Neural cell (in vitro differentiated cells): ENCODE measurements around the gene ANKZF1. TPM values are rescaled to one million over a fixed set of nuclear protein-coding genes. Genes with fewer than 3 reads are reported as not detected.

ENCODE experiments used
- H2AFZ ChIP-seq: fragments of 200-600, 300-800 bp; sonication (generic), shearing (Covaris generic); 2 replicates; pipeline ENCODE4 v1.6.0; 2014; ENCODE audit warnings: low read depth, mild to moderate bottlenecking, antibody characterized with exemption, low read length, moderate library complexity
- H3F3A ChIP-seq: fragments of 200-600 bp; shearing (Covaris generic); 2 replicates; pipeline ENCODE4 v1.6.1; 2016; ENCODE audit warnings: mild to moderate bottlenecking, moderate library complexity, mixed read lengths, antibody characterized with exemption, low read length; ENCODE audit not compliant: insufficient read depth, poor library complexity, severe bottlenecking
- H3K27ac ChIP-seq: fragments of 200-600, 300-800 bp; sonication (generic), shearing (Covaris generic); 2 replicates; pipeline ENCODE4 v1.5.1; 2014; ENCODE audit warnings: mild to moderate bottlenecking, low read length, moderate library complexity
- H3K27me3 ChIP-seq: fragments of 300-800, 200-600 bp; sonication (generic), shearing (Covaris generic); 2 replicates; pipeline ENCODE4 v1.6.0; 2014; ENCODE audit warnings: mild to moderate bottlenecking, low read depth, low read length, moderate library complexity; ENCODE audit not compliant: insufficient read depth
- H3K36me3 ChIP-seq: fragments of 300-800, 200-600 bp; sonication (generic), shearing (Covaris generic); 2 replicates; pipeline ENCODE4 v1.5.1; 2014; ENCODE audit warnings: mild to moderate bottlenecking, antibody characterized with exemption, low read length, moderate library complexity; ENCODE audit not compliant: insufficient read depth
- H3K4me2 ChIP-seq: fragments of 300-800, 200-600 bp; sonication (generic), shearing (Covaris generic); 2 replicates; pipeline ENCODE4 v1.6.0; 2014; ENCODE audit warnings: mild to moderate bottlenecking, low read length
- H3K4me3 ChIP-seq: fragments of 300-800, 200-600 bp; sonication (generic), shearing (Covaris generic); 2 replicates; pipeline ENCODE4 v1.5.1; 2014; ENCODE audit warnings: mild to moderate bottlenecking, low read length, moderate library complexity
- H3K79me2 ChIP-seq: fragments of 200-600 bp; shearing (Covaris generic); replicated peaks from 2 replicates; pipeline ENCODE4 v1.6.0; 2014; ENCODE audit warnings: mild to moderate bottlenecking, low read length, moderate library complexity; ENCODE audit not compliant: insufficient read depth
- H3K9ac ChIP-seq: fragments of 300-800, 200-600 bp; sonication (generic), shearing (Covaris generic); 2 replicates; pipeline ENCODE4 v1.6.1; 2016; ENCODE audit warnings: mild to moderate bottlenecking, low read length, mixed read lengths
- H3K9me2 ChIP-seq: fragments of 200-600 bp; shearing (Covaris generic); 2 replicates; pipeline ENCODE4 v1.6.1; 2016; ENCODE audit warnings: mild to moderate bottlenecking, low read length, mixed read lengths; ENCODE audit not compliant: insufficient read depth
- H3K9me3 ChIP-seq: fragments of 200-600, 300-800 bp; sonication (generic), shearing (Covaris generic); 2 replicates; pipeline ENCODE4 v1.6.1; 2016; ENCODE audit warnings: mild to moderate bottlenecking, mixed run types, low read length, moderate library complexity, mixed read lengths
- H4K20me1 ChIP-seq: fragments of 200-600 bp; shearing (Covaris generic); 2 replicates; pipeline ENCODE4 v1.6.1; 2016; ENCODE audit warnings: mild to moderate bottlenecking, mixed run types; ENCODE audit not compliant: insufficient read depth
- CTCF ChIP-seq: fragments of 450-650 bp; IDR thresholded peaks from 2 replicates; pipeline ENCODE4 v1.5.1; 2014; ENCODE audit warnings: antibody characterized with exemption, mild to moderate bottlenecking, moderate library complexity; ENCODE audit not compliant: poor library complexity, severe bottlenecking
- EP300 ChIP-seq: fragments of 450-650 bp; conservative IDR thresholded peaks from 2 replicates; pipeline ENCODE4 v1.6.1; 2014; ENCODE audit warnings: antibody characterized with exemption, mild to moderate bottlenecking, moderate library complexity; ENCODE audit not compliant: poor library complexity, severe bottlenecking
- EZH2 ChIP-seq: fragments of 200-600, 300-800 bp; shearing (Covaris generic), sonication (generic); IDR thresholded peaks from 2 replicates; pipeline ENCODE4 v1.6.1; 2014; ENCODE audit warnings: antibody characterized with exemption, low read length, borderline replicate concordance, mild to moderate bottlenecking; ENCODE audit not compliant: insufficient read depth, poor library complexity, severe bottlenecking
- MXI1 ChIP-seq: fragments of 450-650 bp; conservative IDR thresholded peaks from 2 replicates; pipeline ENCODE4 v1.6.1; 2014; ENCODE audit warnings: antibody characterized with exemption, mild to moderate bottlenecking; ENCODE audit not compliant: poor library complexity, severe bottlenecking
- POLR2AphosphoS5 ChIP-seq: IDR thresholded peaks from 2 replicates; pipeline ENCODE4 v1.6.1; 2012
- RAD21 ChIP-seq: fragments of 450-650 bp; conservative IDR thresholded peaks from 2 replicates; pipeline ENCODE4 v1.6.1; 2014; ENCODE audit warnings: antibody characterized with exemption, mild to moderate bottlenecking, moderate library complexity
- SMC3 ChIP-seq: fragments of 450-650 bp; conservative IDR thresholded peaks from 2 replicates; pipeline ENCODE4 v1.6.1; 2014; ENCODE audit warnings: antibody characterized with exemption, mild to moderate bottlenecking, moderate library complexity; ENCODE audit not compliant: poor library complexity
- TAF1 ChIP-seq: IDR thresholded peaks from 2 replicates; pipeline ENCODE4 v1.6.1; 2012; ENCODE audit warnings: low read depth
- polyA plus RNA-seq: library from polyadenylated mRNA; depleted of rRNA; stranded (reverse); fragments of >200 nt; gene quantifications from 2 replicates; pipeline ENCODE4 v1.2.3, GENCODE V29; 2014
- TF ChIP-seq, protein P1 (sequence below): IDR thresholded peaks from 2 replicates; pipeline ENCODE4 v1.6.1; 2012; ENCODE audit warnings: borderline replicate concordance

ANKZF1 gene
- polyA plus RNA-seq, 1 donor from 2014 or later, result 185 TPM

GRCh38 chr2:219213026-219213415 is 16.6 kb upstream of the ANKZF1 start:
- Histone ChIP-seq H2AFZ (no peak overlapping the region), H3F3A (no peaks in the 10 kb centered on the region), H3K27me3 (no peaks in the 10 kb centered on the region), H4K20me1 (no peaks in the 10 kb centered on the region), H3K9ac (no peak overlapping the region), H3K27ac (no peak overlapping the region), H3K9me3 (no peaks in the 10 kb centered on the region), H3K36me3 (no peaks in the 10 kb centered on the region), H3K4me2 (no peak overlapping the region), H3K4me3 (no peak overlapping the region), H3K79me2 (no peaks in the 10 kb centered on the region), H3K9me2 (no peaks in the 10 kb centered on the region)
- TF ChIP-seq EP300 (no peak), MXI1 (no peak), SMC3 (no peak), POLR2AphosphoS5 (no peak), RAD21 (no peak), CTCF (no peak), EZH2 (no peak), TAF1 (no peak)
- TF ChIP-seq, protein P1, sequence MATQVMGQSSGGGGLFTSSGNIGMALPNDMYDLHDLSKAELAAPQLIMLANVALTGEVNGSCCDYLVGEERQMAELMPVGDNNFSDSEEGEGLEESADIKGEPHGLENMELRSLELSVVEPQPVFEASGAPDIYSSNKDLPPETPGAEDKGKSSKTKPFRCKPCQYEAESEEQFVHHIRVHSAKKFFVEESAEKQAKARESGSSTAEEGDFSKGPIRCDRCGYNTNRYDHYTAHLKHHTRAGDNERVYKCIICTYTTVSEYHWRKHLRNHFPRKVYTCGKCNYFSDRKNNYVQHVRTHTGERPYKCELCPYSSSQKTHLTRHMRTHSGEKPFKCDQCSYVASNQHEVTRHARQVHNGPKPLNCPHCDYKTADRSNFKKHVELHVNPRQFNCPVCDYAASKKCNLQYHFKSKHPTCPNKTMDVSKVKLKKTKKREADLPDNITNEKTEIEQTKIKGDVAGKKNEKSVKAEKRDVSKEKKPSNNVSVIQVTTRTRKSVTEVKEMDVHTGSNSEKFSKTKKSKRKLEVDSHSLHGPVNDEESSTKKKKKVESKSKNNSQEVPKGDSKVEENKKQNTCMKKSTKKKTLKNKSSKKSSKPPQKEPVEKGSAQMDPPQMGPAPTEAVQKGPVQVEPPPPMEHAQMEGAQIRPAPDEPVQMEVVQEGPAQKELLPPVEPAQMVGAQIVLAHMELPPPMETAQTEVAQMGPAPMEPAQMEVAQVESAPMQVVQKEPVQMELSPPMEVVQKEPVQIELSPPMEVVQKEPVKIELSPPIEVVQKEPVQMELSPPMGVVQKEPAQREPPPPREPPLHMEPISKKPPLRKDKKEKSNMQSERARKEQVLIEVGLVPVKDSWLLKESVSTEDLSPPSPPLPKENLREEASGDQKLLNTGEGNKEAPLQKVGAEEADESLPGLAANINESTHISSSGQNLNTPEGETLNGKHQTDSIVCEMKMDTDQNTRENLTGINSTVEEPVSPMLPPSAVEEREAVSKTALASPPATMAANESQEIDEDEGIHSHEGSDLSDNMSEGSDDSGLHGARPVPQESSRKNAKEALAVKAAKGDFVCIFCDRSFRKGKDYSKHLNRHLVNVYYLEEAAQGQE, result no peak

- no peaks in the 10 kb centered on the region for H3K9me2 ChIP-seq
- no peaks in the 10 kb centered on the region for H3F3A ChIP-seq
- TF ChIP-seq POLR2AphosphoS5 (no peak), TAF1 (no peak), EZH2 (no peak), SMC3 (no peak), CTCF (no peak), EP300 (no peak)
- H2AFZ ChIP-seq, result no peak overlapping the region
- H3K27me3 ChIP-seq, result no peaks in the 10 kb centered on the region
- no peak overlapping the region for H3K9ac ChIP-seq
- no peak overlapping the region for H3K4me2 ChIP-seq
- no peaks in the 10 kb centered on the region for H3K79me2 ChIP-seq
- H3K36me3 ChIP-seq, result no peaks in the 10 kb centered on the region
- no peaks in the 10 kb centered on the region for H3K9me3 ChIP-seq
- no peaks in the 10 kb centered on the region for H4K20me1 ChIP-seq
- H3K4me3 ChIP-seq, result no peak overlapping the region
- H3K27ac ChIP-seq, result no peak overlapping the region
Measured at GRCh38 chr2:219213486-219214071, 16.0 kb upstream of the ANKZF1 start.
